ENCODE measurements around the gene DLEU7.

The DLEU7 gene

GRCh38 chr13:50843257-50844083, at the start of gene DLEU7:
Gene DLEU7 (minus strand): TSS chr13:50843692. CDS start chr13:50843646, 46 bp downstream.
- in situ Hi-C loops (cut with MboI; ENCODE audit: low sequenced_read_pairs), result no loop called here

- in situ Hi-C loops (cut with MboI; ENCODE audit: low sequenced_read_pairs), result no loop called here
These were observed 48.9 kb upstream of the DLEU7 start for GRCh38 chr13:50892210-50892944.

- in situ Hi-C loops (cut with MboI; ENCODE audit: low sequenced_read_pairs), result no loop called here
These were observed 47.7 kb upstream of the DLEU7 start for GRCh38 chr13:50891206-50891605.

- in situ Hi-C loops (cut with MboI; ENCODE audit: low sequenced_read_pairs), result no loop called here
These were observed 45.8 kb upstream of the DLEU7 start for GRCh38 chr13:50889317-50889716.

- in situ Hi-C loops (cut with MboI; ENCODE audit: low sequenced_read_pairs), result no loop called here
These were observed 44.9 kb upstream of the DLEU7 start for GRCh38 chr13:50888362-50888761.

- in situ Hi-C loops (cut with MboI; ENCODE audit: low sequenced_read_pairs), result no loop called here
These were observed 43.7 kb upstream of the DLEU7 start for GRCh38 chr13:50887151-50887550.

- in situ Hi-C loops (cut with MboI; ENCODE audit: low sequenced_read_pairs), result no loop called here
These were observed 40.8 kb upstream of the DLEU7 start for GRCh38 chr13:50884265-50884664.

- in situ Hi-C loops (cut with MboI; ENCODE audit: low sequenced_read_pairs), result no loop called here
These were observed 40.2 kb upstream of the DLEU7 start for GRCh38 chr13:50883728-50884127.

- in situ Hi-C loops (cut with MboI; ENCODE audit: low sequenced_read_pairs), result no loop called here
These were observed 39.4 kb upstream of the DLEU7 start for GRCh38 chr13:50882816-50883435.

GRCh38 chr13:50873991-50874390, 30.5 kb upstream of the DLEU7 start:
- in situ Hi-C loops (cut with MboI; ENCODE audit: low sequenced_read_pairs), result no loop called here

GRCh38 chr13:50873467-50873866, 30.0 kb upstream of the DLEU7 start:
- in situ Hi-C loops (cut with MboI; ENCODE audit: low sequenced_read_pairs), result no loop called here

- in situ Hi-C loops (cut with MboI; ENCODE audit: low sequenced_read_pairs), result no loop called here
These were observed 27.9 kb upstream of the DLEU7 start for GRCh38 chr13:50871405-50871804.

- in situ Hi-C loops (cut with MboI; ENCODE audit: low sequenced_read_pairs), result no loop called here
These were observed 24.1 kb upstream of the DLEU7 start for GRCh38 chr13:50867637-50867945.

- in situ Hi-C loops (cut with MboI; ENCODE audit: low sequenced_read_pairs), result no loop called here
These were observed 23.5 kb upstream of the DLEU7 start for GRCh38 chr13:50866817-50867636.

GRCh38 chr13:50864492-50864891, 21.0 kb upstream of the DLEU7 start:
- in situ Hi-C loops (cut with MboI; ENCODE audit: low sequenced_read_pairs), result no loop called here

- in situ Hi-C loops (cut with MboI; ENCODE audit: low sequenced_read_pairs), result no loop called here
These were observed 12.2 kb upstream of the DLEU7 start for GRCh38 chr13:50855681-50856080.

GRCh38 chr13:50850445-50850844, 7.0 kb upstream of the DLEU7 start:
- in situ Hi-C loops (cut with MboI; ENCODE audit: low sequenced_read_pairs), result no loop called here

GRCh38 chr13:50847501-50847900, 4.0 kb upstream of the DLEU7 start:
- in situ Hi-C loops (cut with MboI; ENCODE audit: low sequenced_read_pairs), result no loop called here

- in situ Hi-C loops (cut with MboI; ENCODE audit: low sequenced_read_pairs), result no loop called here
These were observed 3.5 kb upstream of the DLEU7 start for GRCh38 chr13:50846861-50847475.

GRCh38 chr13:50845211-50845610, 1.7 kb upstream of the DLEU7 start:
- in situ Hi-C loops (cut with MboI; ENCODE audit: low sequenced_read_pairs), result no loop called here
